H7 (cell line): Measurements from ENCODE around the gene RPS4Y2. TPM values are rescaled to one million over a fixed set of nuclear protein-coding genes. Genes with fewer than 3 reads are reported as not detected.

Experiments
- DNase-seq: peaks from one replicate; pipeline ENCODE4 v3.0.0; 2012
- H3K27me3 ChIP-seq: 2 replicates; pipeline ENCODE4 v1.6.0; 2011; ENCODE audit warnings: mild to moderate bottlenecking, low read length; ENCODE audit not compliant: control insufficient read depth, insufficient read depth
- H3K36me3 ChIP-seq: replicated peaks from 2 replicates; pipeline ENCODE4 v1.5.1; 2011; ENCODE audit warnings: low read length; ENCODE audit not compliant: control insufficient read depth, insufficient read depth
- H3K4me3 ChIP-seq: 2 replicates; pipeline ENCODE4 v1.5.1; 2011; ENCODE audit warnings: low read depth, mild to moderate bottlenecking, control low read depth, low read length, moderate library complexity; ENCODE audit not compliant: insufficient read depth
- total RNA-seq: library from RNA; depleted of rRNA; stranded (reverse); fragments of >200 nt; shearing (Covaris generic); gene quantifications from 2 replicates; pipeline ENCODE4 v1.2.3, GENCODE V29; 2014; rRNA removed

RPS4Y2 gene
- not detected in 2 replicates for total RNA-seq

- Histone ChIP-seq H3K27me3 (no peaks in the 10 kb centered on the region), H3K4me3 (no peak within 1 kb of the TSS), H3K36me3 (no peaks in the 10 kb centered on the region)
- no peak for DNase-seq
Observed at GRCh38 chrY:20755808-20756207, at the start of gene RPS4Y2. RPS4Y2 (plus strand) TSS chrY:20756108; CDS start chrY:20756164, 56 bp downstream.

- no peaks in the 10 kb centered on the region for H3K27me3 ChIP-seq
- no peak overlapping the region for H3K4me3 ChIP-seq
- H3K36me3 ChIP-seq: no peaks in the 10 kb centered on the region
- DNase-seq: no peak
Observed at GRCh38 chrY:20714391-20714790, 41.5 kb upstream of the RPS4Y2 start.

GRCh38 chrY:20726184-20726907 lies 29.6 kb upstream of the RPS4Y2 start:
- Histone ChIP-seq H3K27me3 (no peaks in the 10 kb centered on the region), H3K36me3 (no peaks in the 10 kb centered on the region), H3K4me3 (no peak overlapping the region)
- no peak for DNase-seq

DNA sequence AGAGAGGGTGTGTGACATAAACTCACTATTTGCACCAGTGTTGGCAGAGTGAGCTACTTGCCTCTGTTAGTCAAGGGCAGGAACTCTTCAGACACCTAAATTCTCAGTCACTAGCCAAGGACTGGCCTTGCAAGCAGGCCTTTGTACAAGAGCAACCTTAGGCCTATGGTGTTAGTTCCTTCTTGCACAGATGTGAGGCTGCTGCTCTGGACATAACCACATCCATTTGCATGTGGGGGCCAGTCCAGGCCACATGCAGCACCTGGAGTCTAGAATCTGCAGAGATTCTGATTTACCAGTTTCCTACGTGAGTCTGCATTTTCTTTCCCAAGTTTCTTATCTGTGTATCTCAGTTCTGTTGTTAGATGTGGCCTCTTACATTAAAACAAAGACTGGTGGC lies 20.7 kb upstream of the RPS4Y2 start:
- no peak for DNase-seq
- Histone ChIP-seq H3K27me3 (no peaks in the 10 kb centered on the region), H3K36me3 (no peaks in the 10 kb centered on the region), H3K4me3 (no peak overlapping the region)

DNA sequence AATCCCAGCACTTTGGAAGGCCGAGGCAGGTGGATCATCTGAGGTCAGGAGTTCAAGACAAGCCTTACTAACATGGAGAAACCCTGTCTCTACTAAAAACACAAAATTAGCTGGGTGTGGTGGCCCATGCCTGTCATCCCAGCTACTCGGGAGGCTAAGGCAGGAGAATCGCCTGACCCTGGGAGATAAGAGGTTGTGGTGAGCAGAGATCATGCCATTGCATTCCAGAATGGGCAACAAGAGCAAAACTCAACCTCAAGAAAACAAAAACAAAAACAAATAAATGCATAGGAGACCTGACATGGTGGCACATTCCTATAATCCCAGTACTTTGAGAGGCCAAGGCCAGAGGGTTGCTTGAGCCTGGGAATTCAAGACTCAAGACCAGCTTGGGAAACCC lies 16.1 kb upstream of the RPS4Y2 start:
- Histone ChIP-seq H3K27me3 (no peaks in the 10 kb centered on the region), H3K4me3 (no peak overlapping the region), H3K36me3 (no peaks in the 10 kb centered on the region)
- no peak for DNase-seq

DNA sequence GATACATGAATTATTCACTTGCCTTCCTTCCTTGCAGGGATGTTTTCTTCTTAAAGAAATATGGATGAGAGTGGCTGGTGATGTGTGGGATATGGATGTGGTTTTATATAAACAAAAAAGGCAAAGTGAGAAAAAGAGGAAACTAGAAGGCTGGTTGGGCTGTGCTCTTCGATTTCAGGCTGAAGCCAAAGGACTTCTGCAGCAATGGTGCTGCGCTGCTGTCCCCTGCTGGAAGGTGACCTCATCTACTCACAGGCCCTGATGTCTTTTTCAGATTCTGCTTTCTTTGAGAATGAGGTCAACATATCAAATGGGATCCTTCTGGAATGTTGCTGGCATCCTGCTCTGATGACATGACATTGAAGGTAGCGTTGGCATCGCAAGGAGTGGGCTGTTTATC lies 15.3 kb upstream of the RPS4Y2 start:
- DNase-seq: no peak
- H3K4me3 ChIP-seq: no peak overlapping the region
- H3K36me3 ChIP-seq: no peaks in the 10 kb centered on the region
- H3K27me3 ChIP-seq: no peaks in the 10 kb centered on the region

GRCh38 chrY:20745060-20745459 lies 10.8 kb upstream of the RPS4Y2 start:
- no peaks in the 10 kb centered on the region for H3K27me3 ChIP-seq
- DNase-seq: no peak
- H3K36me3 ChIP-seq: no peaks in the 10 kb centered on the region

GRCh38 chrY:20746919-20747318 lies 9.0 kb upstream of the RPS4Y2 start:
- H3K36me3 ChIP-seq: no peaks in the 10 kb centered on the region
- H3K4me3 ChIP-seq: no peak overlapping the region
- H3K27me3 ChIP-seq: no peaks in the 10 kb centered on the region
- no peak for DNase-seq

More at GRCh38 chrY:20745060-20745459, 10.8 kb upstream of the RPS4Y2 start:
- no peak overlapping the region for H3K4me3 ChIP-seq

DNA sequence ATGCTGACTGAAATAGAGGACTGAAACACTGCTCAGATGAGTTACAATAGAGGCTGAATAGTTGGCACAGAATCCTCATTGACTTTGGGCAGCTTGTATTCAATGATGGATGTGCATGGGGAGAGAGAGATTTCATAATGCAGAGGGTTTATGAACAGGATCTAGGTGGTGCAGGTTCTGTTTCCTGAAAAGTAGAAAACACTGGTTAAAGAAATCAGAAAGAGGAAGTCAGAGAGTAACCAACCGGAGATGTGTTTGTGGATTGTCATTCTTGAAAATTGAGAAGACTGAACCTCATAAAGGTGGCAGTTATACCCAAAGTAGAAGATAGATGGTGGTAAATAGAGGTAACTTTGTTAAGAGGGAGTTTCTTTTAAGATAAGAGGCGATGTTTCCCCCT lies 8.0 kb downstream of the RPS4Y2 start:
- Histone ChIP-seq H3K4me3 (no peak overlapping the region), H3K27me3 (no peaks in the 10 kb centered on the region), H3K36me3 (no peaks in the 10 kb centered on the region)
- no peak for DNase-seq

DNA sequence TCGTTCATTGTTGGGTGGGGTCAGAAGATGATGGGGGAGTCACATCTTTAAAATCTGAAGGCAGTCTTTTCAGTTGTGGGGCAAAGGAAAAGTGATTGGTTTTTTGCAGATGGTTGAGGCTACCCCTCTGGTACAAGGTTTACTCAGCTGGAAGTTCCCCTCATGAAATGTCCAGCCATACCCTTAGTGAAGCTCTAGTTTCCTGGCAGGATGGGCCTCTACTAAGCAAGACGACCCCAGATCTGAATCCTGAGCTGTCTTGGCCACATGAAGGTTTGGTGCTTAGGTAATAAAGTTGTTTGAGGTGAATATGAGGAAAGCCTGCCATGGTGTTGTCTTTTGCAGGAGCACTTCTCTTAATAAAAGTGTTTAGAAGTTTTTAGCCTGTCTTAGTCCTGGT lies 9.2 kb downstream of the RPS4Y2 start:
- Histone ChIP-seq H3K4me3 (no peak overlapping the region), H3K27me3 (no peaks in the 10 kb centered on the region), H3K36me3 (no peaks in the 10 kb centered on the region)
- no peak for DNase-seq

DNA sequence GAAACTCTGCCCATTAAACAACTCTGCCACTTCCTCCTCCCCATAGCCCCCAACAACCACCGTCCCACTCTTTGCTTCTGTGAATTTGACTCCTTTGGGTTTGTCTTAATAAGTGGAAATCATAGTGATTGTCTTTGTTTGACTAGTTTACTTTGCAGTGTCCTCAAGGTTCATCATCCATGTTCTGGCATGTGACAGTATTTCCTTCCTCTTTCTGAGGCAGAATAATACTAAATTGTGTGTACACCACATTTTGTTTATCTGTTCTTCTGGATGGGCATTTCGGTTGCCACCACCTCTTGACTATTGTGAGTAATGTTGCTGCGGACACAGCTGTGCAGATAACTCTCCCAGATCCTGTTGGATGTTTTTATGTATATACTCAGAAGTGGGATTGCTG lies 14.8 kb downstream of the RPS4Y2 start:
- Histone ChIP-seq H3K36me3 (no peaks in the 10 kb centered on the region), H3K27me3 (no peaks in the 10 kb centered on the region), H3K4me3 (no peak overlapping the region)
- no peak for DNase-seq

- no peak for DNase-seq
- Histone ChIP-seq H3K36me3 (no peaks in the 10 kb centered on the region), H3K4me3 (no peak overlapping the region), H3K27me3 (no peaks in the 10 kb centered on the region)
Observed at GRCh38 chrY:20776104-20776503, 20.2 kb downstream of the RPS4Y2 start.

DNA sequence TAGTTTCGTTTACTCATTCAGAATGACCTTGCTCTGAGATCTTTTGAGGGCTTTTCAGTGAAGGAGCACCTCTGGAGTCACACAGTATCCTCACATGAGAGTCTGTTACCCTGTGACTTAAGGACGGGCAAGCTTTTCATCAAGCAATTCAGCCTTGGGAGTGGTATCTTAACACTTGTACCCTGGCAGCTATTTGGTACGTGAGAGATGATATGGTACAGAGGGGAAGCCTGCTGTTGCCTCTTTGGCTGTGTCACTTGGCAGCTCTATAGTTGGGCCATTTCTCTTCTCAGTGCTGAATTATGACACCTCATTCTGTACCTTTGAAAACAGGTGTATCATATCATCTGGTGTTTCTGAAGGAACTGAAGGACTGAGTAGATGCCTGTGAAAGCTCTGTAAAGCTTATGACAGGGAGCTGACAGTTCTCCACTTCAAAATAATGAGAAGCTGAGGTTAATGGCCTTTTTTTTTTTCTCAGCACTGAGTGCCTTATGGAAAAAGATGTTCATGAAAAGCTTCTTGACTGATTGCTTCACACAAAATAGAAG lies 24.3 kb downstream of the RPS4Y2 start:
- DNase-seq: no peak
- no peaks in the 10 kb centered on the region for H3K27me3 ChIP-seq
- no peak overlapping the region for H3K4me3 ChIP-seq
- H3K36me3 ChIP-seq: no peaks in the 10 kb centered on the region

- no peak overlapping the region for H3K4me3 ChIP-seq
- DNase-seq: no peak
- no peaks in the 10 kb centered on the region for H3K36me3 ChIP-seq
- H3K27me3 ChIP-seq: no peaks in the 10 kb centered on the region
Observed at GRCh38 chrY:20780776-20781175, 24.9 kb downstream of the RPS4Y2 start.

- no peaks in the 10 kb centered on the region for H3K36me3 ChIP-seq
- DNase-seq: no peak
- no peaks in the 10 kb centered on the region for H3K27me3 ChIP-seq
- no peak overlapping the region for H3K4me3 ChIP-seq
Observed at GRCh38 chrY:20781408-20781807, 25.5 kb downstream of the RPS4Y2 start.
